ENCODE results near the gene ONECUT3.
"Not testable (repeated sequence)": the region's sequence is repeated elsewhere in the genome, so short reads cannot be mapped to it uniquely, and the experiment has no call there.

Gene ONECUT3

GRCh38 chr19:1790054-1790792, 36.9 kb downstream of the ONECUT3 start:
- Histone ChIP-seq H3K36me3 (no peaks in the 10 kb centered on the region), H3K27me3 (ENCODE audit: insufficient read depth, low read depth, severe bottlenecking) (no peaks in the 10 kb centered on the region), H3K27ac (no peak overlapping the region), H3K9me3 (ENCODE audit: severe bottlenecking) (no peaks in the 10 kb centered on the region), H3K4me3 (ENCODE audit: low read depth, low read length) (no peak overlapping the region)
- no peak for TF ChIP-seq CTCF (IDR thresholded peaks at IDR 0.05; ENCODE audit: low read depth, low read length)
- no peak for DNase-seq

- Histone ChIP-seq H3K9me3 (ENCODE audit: severe bottlenecking) (no peaks in the 10 kb centered on the region), H3K4me3 (ENCODE audit: low read depth, low read length) (no peak overlapping the region), H3K27ac (no peak overlapping the region), H3K27me3 (ENCODE audit: insufficient read depth, low read depth, severe bottlenecking) (no peaks in the 10 kb centered on the region), H3K36me3 (no peaks in the 10 kb centered on the region)
- no peak for DNase-seq
- TF ChIP-seq CTCF (IDR thresholded peaks at IDR 0.05; ENCODE audit: low read depth, low read length): no peak
Observed at GRCh38 chr19:1791879-1792278, 38.6 kb downstream of the ONECUT3 start.

GRCh38 chr19:1794424-1795172, 41.3 kb downstream of the ONECUT3 start:
- H3K27ac ChIP-seq: no peak overlapping the region
- no peaks in the 10 kb centered on the region for H3K27me3 ChIP-seq (ENCODE audit: insufficient read depth, low read depth, severe bottlenecking)
- peak; percentile 40 for DNase-seq
- TF ChIP-seq CTCF (IDR thresholded peaks at IDR 0.05; ENCODE audit: low read depth, low read length): 0 out of 2 replicates have a peak, but pooled peaks have one; percentile 12
- H3K36me3 ChIP-seq: no peaks in the 10 kb centered on the region
- H3K4me3 ChIP-seq (ENCODE audit: low read depth, low read length): no peak overlapping the region
- no peaks in the 10 kb centered on the region for H3K9me3 ChIP-seq (ENCODE audit: severe bottlenecking)

GRCh38 chr19:1796395-1797142, 43.3 kb downstream of the ONECUT3 start:
- DNase-seq: no peak
- Histone ChIP-seq H3K27me3 (ENCODE audit: insufficient read depth, low read depth, severe bottlenecking) (no peaks in the 10 kb centered on the region), H3K9me3 (ENCODE audit: severe bottlenecking) (no peaks in the 10 kb centered on the region), H3K36me3 (no peaks in the 10 kb centered on the region), H3K4me3 (ENCODE audit: low read depth, low read length) (no peak overlapping the region), H3K27ac (no peak overlapping the region)
- no peak for TF ChIP-seq CTCF (IDR thresholded peaks at IDR 0.05; ENCODE audit: low read depth, low read length)

- not testable (repeated sequence) for H3K27me3 ChIP-seq (ENCODE audit: insufficient read depth, low read depth, severe bottlenecking); H3K4me3 ChIP-seq (ENCODE audit: low read depth, low read length); DNase-seq; H3K9me3 ChIP-seq (ENCODE audit: severe bottlenecking); H3K36me3 ChIP-seq; H3K27ac ChIP-seq
Observed at GRCh38 chr19:1797313-1797712, 44.0 kb downstream of the ONECUT3 start.
